ENCODE results near the gene DMXL2.

DMXL2 gene

DNA sequence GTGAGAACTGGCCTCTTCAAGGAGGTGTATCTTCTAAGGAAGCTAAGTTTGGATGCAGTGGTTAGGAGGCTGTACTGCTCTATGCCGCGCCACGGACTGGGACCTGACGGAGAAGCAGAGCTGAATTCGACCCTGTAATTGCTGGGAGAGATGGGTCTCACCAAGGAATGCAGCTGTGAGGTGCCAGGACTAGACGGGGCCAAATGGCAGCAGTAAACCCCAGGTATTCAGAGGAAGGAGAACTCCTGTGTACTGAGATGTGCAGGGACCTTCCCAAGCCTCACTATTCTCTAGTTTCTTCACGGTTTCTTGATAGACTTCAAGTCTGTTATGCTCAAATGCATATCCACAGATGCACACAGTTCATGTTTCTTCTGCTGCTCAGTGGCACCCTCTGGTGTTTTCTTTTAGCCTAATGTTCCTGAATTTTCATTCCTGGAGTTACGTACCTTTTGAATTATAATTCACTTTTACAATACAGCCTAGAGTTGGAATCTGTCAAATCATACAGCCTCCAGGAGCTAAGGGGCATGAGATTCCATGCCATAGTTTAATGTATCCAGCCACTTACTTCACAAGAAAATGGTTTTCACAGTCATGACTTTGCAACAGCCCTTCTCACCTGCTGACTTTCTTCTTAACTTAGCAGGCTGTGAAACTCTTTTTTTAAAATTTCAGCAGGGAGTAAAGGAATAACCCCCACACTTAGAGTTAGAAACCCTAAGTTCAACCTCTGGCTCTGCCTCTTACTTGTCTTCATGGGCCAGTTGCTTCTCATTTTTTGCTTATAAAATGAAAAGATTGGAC is 219.3 kb downstream of the DMXL2 start:
- H3K36me3 Mint-ChIP-seq (ENCODE audit: low read depth), result no peaks in the 10 kb centered on the region
- no peak overlapping the region for H3K4me3 Mint-ChIP-seq
- H3K4me1 Mint-ChIP-seq (ENCODE audit: low read depth), result no peaks in the 10 kb centered on the region
- no peaks in the 10 kb centered on the region for H3K9me3 Mint-ChIP-seq
- peaks cover 22% of the 10 kb centered on the region for H3K27me3 Mint-ChIP-seq
- no peak overlapping the region for H3K27ac Mint-ChIP-seq

- H3K27me3 Mint-ChIP-seq, result peaks cover 22% of the 10 kb centered on the region
- H3K9me3 Mint-ChIP-seq, result no peaks in the 10 kb centered on the region
- H3K27ac Mint-ChIP-seq, result no peak overlapping the region
- no peaks in the 10 kb centered on the region for H3K36me3 Mint-ChIP-seq (ENCODE audit: low read depth)
- H3K4me1 Mint-ChIP-seq (ENCODE audit: low read depth), result no peaks in the 10 kb centered on the region
- no peak overlapping the region for H3K4me3 Mint-ChIP-seq
Measured at GRCh38 chr15:51401872-51402517, 220.6 kb downstream of the DMXL2 start.

DNA sequence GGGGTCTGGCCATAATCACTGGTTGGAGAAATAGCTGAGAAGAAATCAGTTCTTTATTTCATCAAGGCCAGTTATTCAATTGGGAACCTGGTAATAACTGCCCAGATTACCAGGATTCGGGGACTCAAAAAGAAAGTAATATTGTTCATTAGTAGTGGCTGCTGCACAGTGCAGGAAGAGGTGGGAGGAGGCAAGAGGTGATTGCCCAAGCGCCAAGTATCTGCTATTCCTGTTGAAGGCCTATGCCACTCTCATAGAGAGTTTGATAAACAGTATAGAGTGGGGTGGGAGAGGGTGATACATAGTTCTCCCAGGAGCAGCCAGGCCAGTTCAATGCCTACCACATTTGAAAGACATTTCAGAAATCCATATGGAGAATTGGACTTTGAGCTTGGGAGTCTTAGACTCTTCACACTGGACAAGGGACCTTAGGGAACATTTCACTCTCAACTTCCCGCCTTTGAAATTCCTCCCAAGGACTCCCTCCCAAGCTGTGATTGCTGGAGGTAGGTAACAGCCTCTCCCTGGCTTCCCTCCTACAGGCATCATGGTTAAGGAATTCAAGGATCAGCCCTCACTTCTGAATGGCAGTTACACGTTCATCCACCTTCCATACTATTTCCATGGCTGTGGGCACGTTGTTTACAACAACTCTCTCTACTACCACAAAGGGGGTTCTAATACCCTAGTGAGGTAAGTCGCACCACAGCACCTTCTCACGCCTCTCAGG is 221.4 kb downstream of the DMXL2 start:
- H3K36me3 Mint-ChIP-seq (ENCODE audit: low read depth), result no peaks in the 10 kb centered on the region
- no peaks in the 10 kb centered on the region for H3K4me1 Mint-ChIP-seq (ENCODE audit: low read depth)
- no peak overlapping the region for H3K27ac Mint-ChIP-seq
- no peaks in the 10 kb centered on the region for H3K9me3 Mint-ChIP-seq
- no peak overlapping the region for H3K4me3 Mint-ChIP-seq
- H3K27me3 Mint-ChIP-seq, result peaks cover 18% of the 10 kb centered on the region

DNA sequence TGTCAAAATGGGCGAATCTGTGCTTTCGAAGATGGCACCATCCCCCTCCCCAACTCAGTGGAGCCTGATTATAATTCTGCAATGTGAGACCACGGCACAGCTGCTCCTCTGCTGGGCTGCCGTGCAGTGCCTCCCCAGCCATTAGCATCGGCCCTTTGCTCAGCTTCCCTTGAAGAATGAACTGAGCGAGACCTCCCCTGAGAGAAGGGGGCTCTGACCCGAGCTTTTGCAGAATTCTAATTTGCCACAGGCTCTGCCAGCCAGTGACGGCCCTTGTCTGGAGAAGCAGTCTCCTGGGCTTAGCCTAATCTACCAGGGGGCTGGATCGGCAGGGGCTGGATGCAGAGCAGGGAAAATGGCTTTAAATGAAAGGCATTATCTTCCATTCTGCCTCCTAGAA is 223.9 kb downstream of the DMXL2 start:
- Mint-ChIP-seq H3K9me3 (no peaks in the 10 kb centered on the region), H3K4me3 (no peak overlapping the region), H3K27me3 (peaks cover 11% of the 10 kb centered on the region), H3K27ac (no peak overlapping the region), H3K36me3 (ENCODE audit: low read depth) (no peaks in the 10 kb centered on the region), H3K4me1 (ENCODE audit: low read depth) (no peaks in the 10 kb centered on the region)
